Measurements from ENCODE around the gene BCAS4.

DNA sequence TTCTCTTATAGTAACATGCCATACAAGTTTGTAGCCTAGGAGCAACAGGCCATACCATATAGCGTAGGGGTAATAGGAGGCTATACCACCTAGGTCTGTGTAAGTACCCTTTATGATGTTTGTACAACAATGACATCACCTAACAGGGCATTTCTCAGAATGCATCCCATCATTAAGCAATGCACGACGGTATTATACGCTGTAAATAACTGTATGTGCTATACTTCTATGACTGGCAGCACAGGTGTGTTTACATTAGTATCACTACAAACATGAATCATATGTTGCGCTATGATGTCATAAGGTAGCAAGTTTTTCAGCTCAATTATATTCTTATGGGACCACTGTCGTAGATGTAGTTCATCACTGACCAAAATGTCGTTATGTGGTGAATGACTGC lies 105.4 kb downstream of the BCAS4 start:
- TF ChIP-seq, protein P1, sequence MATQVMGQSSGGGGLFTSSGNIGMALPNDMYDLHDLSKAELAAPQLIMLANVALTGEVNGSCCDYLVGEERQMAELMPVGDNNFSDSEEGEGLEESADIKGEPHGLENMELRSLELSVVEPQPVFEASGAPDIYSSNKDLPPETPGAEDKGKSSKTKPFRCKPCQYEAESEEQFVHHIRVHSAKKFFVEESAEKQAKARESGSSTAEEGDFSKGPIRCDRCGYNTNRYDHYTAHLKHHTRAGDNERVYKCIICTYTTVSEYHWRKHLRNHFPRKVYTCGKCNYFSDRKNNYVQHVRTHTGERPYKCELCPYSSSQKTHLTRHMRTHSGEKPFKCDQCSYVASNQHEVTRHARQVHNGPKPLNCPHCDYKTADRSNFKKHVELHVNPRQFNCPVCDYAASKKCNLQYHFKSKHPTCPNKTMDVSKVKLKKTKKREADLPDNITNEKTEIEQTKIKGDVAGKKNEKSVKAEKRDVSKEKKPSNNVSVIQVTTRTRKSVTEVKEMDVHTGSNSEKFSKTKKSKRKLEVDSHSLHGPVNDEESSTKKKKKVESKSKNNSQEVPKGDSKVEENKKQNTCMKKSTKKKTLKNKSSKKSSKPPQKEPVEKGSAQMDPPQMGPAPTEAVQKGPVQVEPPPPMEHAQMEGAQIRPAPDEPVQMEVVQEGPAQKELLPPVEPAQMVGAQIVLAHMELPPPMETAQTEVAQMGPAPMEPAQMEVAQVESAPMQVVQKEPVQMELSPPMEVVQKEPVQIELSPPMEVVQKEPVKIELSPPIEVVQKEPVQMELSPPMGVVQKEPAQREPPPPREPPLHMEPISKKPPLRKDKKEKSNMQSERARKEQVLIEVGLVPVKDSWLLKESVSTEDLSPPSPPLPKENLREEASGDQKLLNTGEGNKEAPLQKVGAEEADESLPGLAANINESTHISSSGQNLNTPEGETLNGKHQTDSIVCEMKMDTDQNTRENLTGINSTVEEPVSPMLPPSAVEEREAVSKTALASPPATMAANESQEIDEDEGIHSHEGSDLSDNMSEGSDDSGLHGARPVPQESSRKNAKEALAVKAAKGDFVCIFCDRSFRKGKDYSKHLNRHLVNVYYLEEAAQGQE (IDR thresholded peaks at IDR 0.05; ENCODE audit: insufficient read depth in 1 of 2, low read depth in 2 of 2, low read length in 1 of 2), result no peak
- TF ChIP-seq, protein P2, sequence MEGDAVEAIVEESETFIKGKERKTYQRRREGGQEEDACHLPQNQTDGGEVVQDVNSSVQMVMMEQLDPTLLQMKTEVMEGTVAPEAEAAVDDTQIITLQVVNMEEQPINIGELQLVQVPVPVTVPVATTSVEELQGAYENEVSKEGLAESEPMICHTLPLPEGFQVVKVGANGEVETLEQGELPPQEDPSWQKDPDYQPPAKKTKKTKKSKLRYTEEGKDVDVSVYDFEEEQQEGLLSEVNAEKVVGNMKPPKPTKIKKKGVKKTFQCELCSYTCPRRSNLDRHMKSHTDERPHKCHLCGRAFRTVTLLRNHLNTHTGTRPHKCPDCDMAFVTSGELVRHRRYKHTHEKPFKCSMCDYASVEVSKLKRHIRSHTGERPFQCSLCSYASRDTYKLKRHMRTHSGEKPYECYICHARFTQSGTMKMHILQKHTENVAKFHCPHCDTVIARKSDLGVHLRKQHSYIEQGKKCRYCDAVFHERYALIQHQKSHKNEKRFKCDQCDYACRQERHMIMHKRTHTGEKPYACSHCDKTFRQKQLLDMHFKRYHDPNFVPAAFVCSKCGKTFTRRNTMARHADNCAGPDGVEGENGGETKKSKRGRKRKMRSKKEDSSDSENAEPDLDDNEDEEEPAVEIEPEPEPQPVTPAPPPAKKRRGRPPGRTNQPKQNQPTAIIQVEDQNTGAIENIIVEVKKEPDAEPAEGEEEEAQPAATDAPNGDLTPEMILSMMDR (IDR thresholded peaks at IDR 0.05), result no peak
- TF ChIP-seq TCF7L2 (IDR thresholded peaks at IDR 0.05; ENCODE audit: low read depth, low read length), result no peak
- TF ChIP-seq POLR2AphosphoS5 (IDR thresholded peaks at IDR 0.05; ENCODE audit: low read depth, low read length), result no peak

All from Panc1 (cell line).